Activated naive CD8-positive, alpha-beta T cell treated with anti-CD3 and anti-CD28 coated beads, Interleukin-2, amount 10 ng/mL, durations not matched to agents 7 days and 5 days (primary cell): ENCODE data around the gene COX10. TPM values are rescaled to one million over a fixed set of nuclear protein-coding genes. Genes with fewer than 3 reads are reported as not detected.
"Not testable (repeated sequence)": the region's sequence is repeated elsewhere in the genome, so short reads cannot be mapped to it uniquely, and the experiment has no call there.

Experiments used
- ATAC-seq: fragments of 150-1000 bp; cut with Tn5 transposase; one replicate; pipeline ENCODE4 v1.10.0; 2021; ENCODE audit warnings: low read depth, moderate library complexity
- POLR2A ChIA-PET: fragments of 350-600 bp; sonication (Branson Sonifier 250); formaldehyde crosslinking; loops from one replicate; lab custom pipeline; 2021; ENCODE audit warnings: antibody characterized with exemption; lab: Charles Lee
- DNase-seq: peaks from one replicate; pipeline ENCODE4 v3.0.0; 2021
- H3K27ac Mint-ChIP-seq: one replicate; pipeline ENCODE4 v1.8.0; 2022; ENCODE audit warnings: mild to moderate bottlenecking, mixed read lengths
- H3K27me3 Mint-ChIP-seq: one replicate; pipeline ENCODE4 v1.8.0; 2022; ENCODE audit warnings: mild to moderate bottlenecking, moderate library complexity, mixed read lengths
- H3K36me3 Mint-ChIP-seq: one replicate; pipeline ENCODE4 v1.8.0; 2021; ENCODE audit warnings: mild to moderate bottlenecking, mixed read lengths
- H3K4me1 Mint-ChIP-seq: one replicate; pipeline ENCODE4 v1.8.0; 2021; ENCODE audit warnings: mixed read lengths
- H3K4me3 Mint-ChIP-seq: one replicate; pipeline ENCODE4 v1.8.0; 2022; ENCODE audit warnings: mild to moderate bottlenecking, moderate library complexity, mixed read lengths
- H3K9me3 Mint-ChIP-seq: one replicate; pipeline ENCODE4 v1.8.0; 2021; ENCODE audit warnings: mixed read lengths
- total RNA-seq, 2 experiments: library from RNA; stranded (reverse); gene quantifications; one replicate each; pipeline ENCODE4 v1.2.3, GENCODE V29; 2021

COX10 gene
- total RNA-seq, 2 experiments from 2014 or later = 17.1 to 19.8 TPM

- Mint-ChIP-seq H3K4me1 (peaks cover 31% of the 10 kb centered on the region), H3K9me3 (no peaks in the 10 kb centered on the region), H3K27ac (no peak overlapping the region), H3K4me3 (no peak overlapping the region), H3K27me3 (no peaks in the 10 kb centered on the region), H3K36me3 (peaks cover 39% of the 10 kb centered on the region)
- POLR2A ChIA-PET = interaction anchor here (3.1 kb wide), 1 partner anchor 93 kb away, joined by 11 read pairs; the partner anchor contains the start of gene HS3ST3B1
- DNase-seq (no peak), ATAC-seq (no peak)
Observed at GRCh38 chr17:14207791-14208190, 138.5 kb downstream of the COX10 start.

GRCh38 chr17:14209215-14209614 lies 139.9 kb downstream of the COX10 start:
- POLR2A ChIA-PET = no interaction called here
- H3K27me3 Mint-ChIP-seq = no peaks in the 10 kb centered on the region
- ATAC-seq = no peak
- no peak overlapping the region for H3K4me3 Mint-ChIP-seq
- H3K27ac Mint-ChIP-seq = no peak overlapping the region
- peaks cover 19% of the 10 kb centered on the region for H3K4me1 Mint-ChIP-seq
- H3K36me3 Mint-ChIP-seq = peaks cover 44% of the 10 kb centered on the region
- no peak for DNase-seq
- no peaks in the 10 kb centered on the region for H3K9me3 Mint-ChIP-seq

- Mint-ChIP-seq H3K4me3 (no peak overlapping the region), H3K4me1 (peaks cover 5% of the 10 kb centered on the region), H3K27me3 (no peaks in the 10 kb centered on the region), H3K27ac (peak overlapping the region; percentile 13), H3K36me3 (peaks cover 35% of the 10 kb centered on the region), H3K9me3 (no peaks in the 10 kb centered on the region)
- POLR2A ChIA-PET = no interaction called here
- ATAC-seq (no peak), DNase-seq (no peak)
Observed at GRCh38 chr17:14211246-14211645, 141.9 kb downstream of the COX10 start.

- Mint-ChIP-seq H3K36me3 (peaks cover 35% of the 10 kb centered on the region), H3K4me3 (no peak overlapping the region), H3K27ac (no peak overlapping the region), H3K9me3 (no peaks in the 10 kb centered on the region), H3K27me3 (no peaks in the 10 kb centered on the region), H3K4me1 (peaks cover 5% of the 10 kb centered on the region)
- peak; percentile 62 for DNase-seq
- POLR2A ChIA-PET = no interaction called here
- ATAC-seq = peak; percentile 33
Observed at GRCh38 chr17:14211801-14212200, 142.5 kb downstream of the COX10 start.

GRCh38 chr17:14212401-14212800 lies 143.1 kb downstream of the COX10 start:
- Mint-ChIP-seq H3K27ac (no peak overlapping the region), H3K36me3 (peaks cover 33% of the 10 kb centered on the region), H3K4me1 (peaks cover 4% of the 10 kb centered on the region), H3K27me3 (no peaks in the 10 kb centered on the region), H3K9me3 (no peaks in the 10 kb centered on the region), H3K4me3 (no peak overlapping the region)
- POLR2A ChIA-PET = no interaction called here
- ATAC-seq (no peak), DNase-seq (no peak)

GRCh38 chr17:14214271-14214670 lies 145.0 kb downstream of the COX10 start:
- ATAC-seq = no peak
- Mint-ChIP-seq H3K4me3 (no peak overlapping the region), H3K9me3 (no peaks in the 10 kb centered on the region), H3K27me3 (no peaks in the 10 kb centered on the region), H3K4me1 (no peaks in the 10 kb centered on the region), H3K36me3 (peaks cover 31% of the 10 kb centered on the region), H3K27ac (no peak overlapping the region)
- no peak for DNase-seq
- POLR2A ChIA-PET = interaction anchor here (1.3 kb wide), 1 partner anchor 86 kb away, joined by 3 read pairs; the partner anchor contains the start of gene HS3ST3B1

GRCh38 chr17:14222611-14223010 lies 153.3 kb downstream of the COX10 start:
- POLR2A ChIA-PET = no interaction called here
- Mint-ChIP-seq H3K27ac (no peak overlapping the region), H3K36me3 (peaks cover 6% of the 10 kb centered on the region), H3K9me3 (peaks cover 6% of the 10 kb centered on the region), H3K4me3 (no peak overlapping the region), H3K4me1 (no peaks in the 10 kb centered on the region), H3K27me3 (no peaks in the 10 kb centered on the region)
- DNase-seq (no peak), ATAC-seq (no peak)

GRCh38 chr17:14225254-14225980 lies 156.1 kb downstream of the COX10 start:
- H3K27ac Mint-ChIP-seq = no peak overlapping the region
- peaks cover 8% of the 10 kb centered on the region for H3K36me3 Mint-ChIP-seq
- no peaks in the 10 kb centered on the region for H3K27me3 Mint-ChIP-seq
- DNase-seq (no peak), ATAC-seq (no peak)
- H3K9me3 Mint-ChIP-seq = peaks cover 6% of the 10 kb centered on the region
- no peaks in the 10 kb centered on the region for H3K4me1 Mint-ChIP-seq
- POLR2A ChIA-PET = no interaction called here
- no peak overlapping the region for H3K4me3 Mint-ChIP-seq

GRCh38 chr17:14227052-14227451 lies 157.7 kb downstream of the COX10 start:
- ATAC-seq = no peak
- H3K27ac Mint-ChIP-seq = no peak overlapping the region
- H3K27me3 Mint-ChIP-seq = no peaks in the 10 kb centered on the region

GRCh38 chr17:14228903-14229302 lies 159.6 kb downstream of the COX10 start:
- ATAC-seq (no peak), DNase-seq (no peak)
- Mint-ChIP-seq H3K4me3 (no peak overlapping the region), H3K4me1 (no peaks in the 10 kb centered on the region), H3K9me3 (peaks cover 8% of the 10 kb centered on the region), H3K36me3 (peaks cover 8% of the 10 kb centered on the region), H3K27me3 (no peaks in the 10 kb centered on the region), H3K27ac (no peak overlapping the region)
- POLR2A ChIA-PET = no interaction called here

More at GRCh38 chr17:14227052-14227451, 157.7 kb downstream of the COX10 start:
- no peaks in the 10 kb centered on the region for H3K4me1 Mint-ChIP-seq
- DNase-seq = no peak
- H3K36me3 Mint-ChIP-seq = peaks cover 8% of the 10 kb centered on the region
- POLR2A ChIA-PET = no interaction called here
- H3K9me3 Mint-ChIP-seq = peaks cover 8% of the 10 kb centered on the region
- no peak overlapping the region for H3K4me3 Mint-ChIP-seq

GRCh38 chr17:14231187-14231586 lies 161.9 kb downstream of the COX10 start:
- H3K4me3 Mint-ChIP-seq, H3K27me3 Mint-ChIP-seq, H3K4me1 Mint-ChIP-seq, H3K9me3 Mint-ChIP-seq, H3K27ac Mint-ChIP-seq, POLR2A ChIA-PET, H3K36me3 Mint-ChIP-seq, DNase-seq, ATAC-seq: not testable (repeated sequence)

- ATAC-seq, H3K9me3 Mint-ChIP-seq, POLR2A ChIA-PET, DNase-seq, H3K27me3 Mint-ChIP-seq, H3K36me3 Mint-ChIP-seq, H3K4me3 Mint-ChIP-seq, H3K27ac Mint-ChIP-seq, H3K4me1 Mint-ChIP-seq: not testable (repeated sequence)
Observed at GRCh38 chr17:14235047-14235446, 165.7 kb downstream of the COX10 start.

GRCh38 chr17:14236032-14236431 lies 166.7 kb downstream of the COX10 start:
- H3K4me3 Mint-ChIP-seq, H3K9me3 Mint-ChIP-seq, H3K36me3 Mint-ChIP-seq, H3K27ac Mint-ChIP-seq, ATAC-seq, POLR2A ChIA-PET, H3K4me1 Mint-ChIP-seq, DNase-seq, H3K27me3 Mint-ChIP-seq: not testable (repeated sequence)

GRCh38 chr17:14236762-14237161 lies 167.5 kb downstream of the COX10 start, which contains the start of gene CDRT15:
CDRT15 (minus strand) TSS chr17:14236862; CDS start chr17:14236833, 29 bp downstream.
- H3K4me1 Mint-ChIP-seq, H3K9me3 Mint-ChIP-seq, DNase-seq, ATAC-seq, POLR2A ChIA-PET, H3K27me3 Mint-ChIP-seq, H3K27ac Mint-ChIP-seq, H3K36me3 Mint-ChIP-seq, H3K4me3 Mint-ChIP-seq: not testable (repeated sequence)
